RWPE1 (cell line): ENCODE measurements around the gene PRKCZ.

Source experiments
- CTCF ChIA-PET: fragments of 350-600 bp; sonication (Branson Sonifier 250); formaldehyde crosslinking; extraction: SDS; loops from one replicate; lab custom pipeline; 2021; lab: Yijun Ruan, JAX
- POLR2A ChIA-PET: fragments of 400-600 bp; formaldehyde crosslinking; extraction: SDS; loops from one replicate; lab custom pipeline; 2020; ENCODE audit warnings: antibody characterized with exemption; ENCODE audit not compliant: low non-redundant PET; lab: Yijun Ruan, JAX
- DNase-seq: peaks from one replicate; pipeline ENCODE4 v3.0.0; 2012; ENCODE audit warnings: low spot score
- H3K27ac ChIP-seq: fragments of 450-650 bp; 2 replicates; pipeline ENCODE4 v1.5.1; 2017
- TF ChIP-seq, protein P1 (sequence below): fragments of 450-650 bp; conservative IDR thresholded peaks from 2 replicates; pipeline ENCODE4 v1.5.1; 2017; ENCODE audit warnings: low read depth, mild to moderate bottlenecking

Gene PRKCZ

DNA sequence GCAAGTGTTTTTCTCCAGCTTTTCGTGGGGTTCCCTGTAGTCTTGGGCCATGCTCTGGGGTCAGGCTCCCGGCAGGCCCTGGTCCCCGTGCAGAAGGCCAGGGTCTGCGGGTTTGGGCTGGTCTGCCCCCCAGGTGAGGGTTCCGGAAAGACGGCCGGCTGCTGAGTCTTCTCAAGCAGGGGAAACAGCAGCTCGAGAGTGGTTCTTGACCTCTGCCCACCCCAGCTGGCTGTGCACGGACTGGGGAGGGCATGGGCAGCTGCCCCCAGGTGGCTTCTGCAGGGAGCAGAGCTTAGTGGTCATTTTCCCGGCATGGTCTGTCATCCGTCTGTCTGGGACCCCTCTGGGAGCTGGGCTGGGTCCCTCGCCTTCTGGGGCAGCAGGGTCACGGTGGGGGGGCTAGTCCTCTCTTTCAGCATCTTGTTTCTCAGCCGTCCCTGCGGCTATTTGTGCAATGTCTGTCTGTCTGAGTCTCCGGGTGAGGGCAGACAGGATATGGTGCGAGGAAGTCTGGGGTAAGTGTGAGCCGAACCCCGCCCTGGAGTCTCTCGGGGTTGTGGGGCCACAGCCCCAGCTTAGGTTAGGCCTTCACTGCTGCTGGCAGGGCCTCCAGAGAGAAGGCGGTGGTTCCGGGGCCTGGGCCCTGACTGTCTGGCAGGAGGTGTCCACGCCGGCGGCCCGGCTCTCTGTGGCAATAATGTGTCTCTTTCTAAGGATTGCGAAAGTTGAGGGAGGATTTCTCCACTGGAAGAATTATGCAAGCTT, 184.0 kb downstream of the PRKCZ start:
- peak overlapping the region; percentile 99 for H3K27ac ChIP-seq
- ChIA-PET CTCF (interaction anchor here (0.6 to 1.4 kb wide), 10 partner anchors 17 to 147 kb away, joined by 3 to 6 read pairs (median 4); no protein-coding TSS in a partner anchor), POLR2A (no interaction called here)
- TF ChIP-seq, protein P1, sequence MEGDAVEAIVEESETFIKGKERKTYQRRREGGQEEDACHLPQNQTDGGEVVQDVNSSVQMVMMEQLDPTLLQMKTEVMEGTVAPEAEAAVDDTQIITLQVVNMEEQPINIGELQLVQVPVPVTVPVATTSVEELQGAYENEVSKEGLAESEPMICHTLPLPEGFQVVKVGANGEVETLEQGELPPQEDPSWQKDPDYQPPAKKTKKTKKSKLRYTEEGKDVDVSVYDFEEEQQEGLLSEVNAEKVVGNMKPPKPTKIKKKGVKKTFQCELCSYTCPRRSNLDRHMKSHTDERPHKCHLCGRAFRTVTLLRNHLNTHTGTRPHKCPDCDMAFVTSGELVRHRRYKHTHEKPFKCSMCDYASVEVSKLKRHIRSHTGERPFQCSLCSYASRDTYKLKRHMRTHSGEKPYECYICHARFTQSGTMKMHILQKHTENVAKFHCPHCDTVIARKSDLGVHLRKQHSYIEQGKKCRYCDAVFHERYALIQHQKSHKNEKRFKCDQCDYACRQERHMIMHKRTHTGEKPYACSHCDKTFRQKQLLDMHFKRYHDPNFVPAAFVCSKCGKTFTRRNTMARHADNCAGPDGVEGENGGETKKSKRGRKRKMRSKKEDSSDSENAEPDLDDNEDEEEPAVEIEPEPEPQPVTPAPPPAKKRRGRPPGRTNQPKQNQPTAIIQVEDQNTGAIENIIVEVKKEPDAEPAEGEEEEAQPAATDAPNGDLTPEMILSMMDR: no peak
- peak; percentile 65 for DNase-seq

DNA sequence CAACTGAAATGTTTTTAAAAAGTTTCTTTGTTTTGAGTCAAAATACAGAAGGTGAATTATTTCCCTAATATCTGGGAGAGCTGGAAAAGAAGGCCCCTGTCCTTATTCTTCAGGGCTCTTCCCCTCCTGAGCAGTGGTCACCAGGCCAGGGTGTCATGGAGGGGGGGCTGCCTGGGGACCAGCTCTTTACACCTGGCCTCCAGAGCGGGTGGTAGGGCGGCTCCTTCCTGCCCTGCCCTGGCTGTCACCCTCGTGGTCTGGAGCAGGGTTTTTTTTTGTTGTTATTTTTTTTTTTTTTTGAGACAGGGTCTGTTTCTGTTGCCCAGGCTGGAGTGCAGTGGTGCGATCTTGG, 184.5 kb downstream of the PRKCZ start:
- no peak for DNase-seq
- ChIA-PET POLR2A (no interaction called here), CTCF (interaction anchor here (0.7 to 1.2 kb wide), 7 partner anchors 22 to 147 kb away, joined by 3 to 6 read pairs (median 4); no protein-coding TSS in a partner anchor)
- TF ChIP-seq, protein P1: no peak
- peak overlapping the region; percentile 99 for H3K27ac ChIP-seq
